HL-60 (cell line): ENCODE results near the gene IQSEC1.

ENCODE experiments used
- DNase-seq, 2 experiments: peaks; one replicate each; pipeline ENCODE4 v3.0.0-alpha.2; 2010 to 2020; ENCODE audit warnings: low read depth in 1 of 2, low spot score in 1 of 2
- H3K27ac ChIP-seq: fragments of 250-450 bp; sonication (Bioruptor Pico); replicated peaks from 2 replicates; pipeline ENCODE4 v1.5.1; 2020; ENCODE audit warnings: mild to moderate bottlenecking, moderate library complexity
- H3K27me3 ChIP-seq: fragments of 250-450 bp; sonication (Bioruptor Pico); 2 replicates; pipeline ENCODE4 v1.5.1; 2021; ENCODE audit warnings: mild to moderate bottlenecking, moderate library complexity; ENCODE audit not compliant: insufficient read depth, poor library complexity, severe bottlenecking
- H3K4me3 ChIP-seq: replicated peaks from 2 replicates; pipeline ENCODE4 v1.5.1; 2011; ENCODE audit warnings: mild to moderate bottlenecking, control low read depth, low read length; ENCODE audit not compliant: insufficient read depth
- GABPA ChIP-seq: IDR thresholded peaks from 2 replicates; pipeline ENCODE4 v1.6.1; 2012; ENCODE audit warnings: low read depth
- POLR2AphosphoS5 ChIP-seq: IDR thresholded peaks from 2 replicates; pipeline ENCODE4 v1.6.1; 2012; ENCODE audit warnings: low read depth
- SPI1 ChIP-seq: IDR thresholded peaks from 2 replicates; pipeline ENCODE4 v1.6.1; 2012; ENCODE audit warnings: low read depth, mild to moderate bottlenecking, borderline replicate concordance
- TF ChIP-seq, protein P1 (sequence below): IDR thresholded peaks from 2 replicates; pipeline ENCODE4 v1.6.1; 2012; ENCODE audit warnings: low read depth; ENCODE audit not compliant: insufficient replicate concordance
- TF ChIP-seq, protein P2 (sequence below): IDR thresholded peaks from one replicate; pipeline ENCODE4 v1.5.1; 2011; ENCODE audit warnings: low read length, control low read depth, inconsistent platforms; ENCODE audit not compliant: insufficient read depth

IQSEC1 gene

DNA sequence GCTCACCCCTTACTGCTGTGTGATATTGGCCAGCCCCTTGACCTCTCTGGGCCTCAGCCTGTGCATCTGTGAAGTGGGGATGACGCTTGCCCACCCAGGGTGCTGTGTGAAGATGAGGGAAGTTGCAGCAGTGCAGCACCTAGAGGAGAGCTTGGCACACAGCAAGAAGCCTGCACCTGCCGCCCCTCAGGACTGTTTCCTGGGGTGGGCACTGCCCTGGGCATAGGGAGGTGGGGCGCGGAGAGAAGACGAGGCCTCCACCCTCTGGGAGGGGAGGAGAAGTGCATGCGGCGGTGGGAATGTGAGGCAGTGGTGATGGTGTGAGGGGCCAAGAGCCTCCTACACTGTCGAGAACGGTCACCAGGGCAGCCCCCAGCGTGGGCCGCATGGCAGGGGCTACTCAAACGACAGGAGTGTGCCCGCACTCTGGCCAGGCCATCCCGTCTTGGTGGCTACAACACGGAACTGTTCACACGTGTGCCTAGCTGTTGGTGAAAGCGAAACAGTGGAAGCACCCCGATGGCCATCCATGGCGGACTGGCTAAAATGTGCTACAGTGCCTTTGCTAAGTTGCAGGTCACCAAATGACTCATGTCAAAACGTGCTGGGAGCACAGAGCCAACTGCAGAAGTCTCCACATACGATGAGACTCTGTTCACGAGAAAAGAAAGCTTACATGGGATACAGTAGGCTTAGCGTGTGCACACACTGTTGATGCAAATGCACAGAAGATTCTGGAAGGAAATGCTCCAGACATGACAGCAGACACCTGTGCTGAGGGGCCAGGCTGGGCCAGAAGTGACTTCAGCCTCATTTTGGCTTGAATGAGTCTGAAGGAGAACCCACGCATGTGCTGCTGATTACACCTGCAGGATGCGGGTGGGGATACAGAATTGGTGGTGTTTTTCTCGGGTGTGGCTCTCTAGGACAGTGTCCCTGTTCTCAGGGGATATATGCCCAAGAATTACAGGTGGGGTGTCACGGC lies 40.4 kb upstream of the IQSEC1 start:
- TF ChIP-seq, protein P1, sequence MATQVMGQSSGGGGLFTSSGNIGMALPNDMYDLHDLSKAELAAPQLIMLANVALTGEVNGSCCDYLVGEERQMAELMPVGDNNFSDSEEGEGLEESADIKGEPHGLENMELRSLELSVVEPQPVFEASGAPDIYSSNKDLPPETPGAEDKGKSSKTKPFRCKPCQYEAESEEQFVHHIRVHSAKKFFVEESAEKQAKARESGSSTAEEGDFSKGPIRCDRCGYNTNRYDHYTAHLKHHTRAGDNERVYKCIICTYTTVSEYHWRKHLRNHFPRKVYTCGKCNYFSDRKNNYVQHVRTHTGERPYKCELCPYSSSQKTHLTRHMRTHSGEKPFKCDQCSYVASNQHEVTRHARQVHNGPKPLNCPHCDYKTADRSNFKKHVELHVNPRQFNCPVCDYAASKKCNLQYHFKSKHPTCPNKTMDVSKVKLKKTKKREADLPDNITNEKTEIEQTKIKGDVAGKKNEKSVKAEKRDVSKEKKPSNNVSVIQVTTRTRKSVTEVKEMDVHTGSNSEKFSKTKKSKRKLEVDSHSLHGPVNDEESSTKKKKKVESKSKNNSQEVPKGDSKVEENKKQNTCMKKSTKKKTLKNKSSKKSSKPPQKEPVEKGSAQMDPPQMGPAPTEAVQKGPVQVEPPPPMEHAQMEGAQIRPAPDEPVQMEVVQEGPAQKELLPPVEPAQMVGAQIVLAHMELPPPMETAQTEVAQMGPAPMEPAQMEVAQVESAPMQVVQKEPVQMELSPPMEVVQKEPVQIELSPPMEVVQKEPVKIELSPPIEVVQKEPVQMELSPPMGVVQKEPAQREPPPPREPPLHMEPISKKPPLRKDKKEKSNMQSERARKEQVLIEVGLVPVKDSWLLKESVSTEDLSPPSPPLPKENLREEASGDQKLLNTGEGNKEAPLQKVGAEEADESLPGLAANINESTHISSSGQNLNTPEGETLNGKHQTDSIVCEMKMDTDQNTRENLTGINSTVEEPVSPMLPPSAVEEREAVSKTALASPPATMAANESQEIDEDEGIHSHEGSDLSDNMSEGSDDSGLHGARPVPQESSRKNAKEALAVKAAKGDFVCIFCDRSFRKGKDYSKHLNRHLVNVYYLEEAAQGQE: no peak
- TF ChIP-seq, protein P2, sequence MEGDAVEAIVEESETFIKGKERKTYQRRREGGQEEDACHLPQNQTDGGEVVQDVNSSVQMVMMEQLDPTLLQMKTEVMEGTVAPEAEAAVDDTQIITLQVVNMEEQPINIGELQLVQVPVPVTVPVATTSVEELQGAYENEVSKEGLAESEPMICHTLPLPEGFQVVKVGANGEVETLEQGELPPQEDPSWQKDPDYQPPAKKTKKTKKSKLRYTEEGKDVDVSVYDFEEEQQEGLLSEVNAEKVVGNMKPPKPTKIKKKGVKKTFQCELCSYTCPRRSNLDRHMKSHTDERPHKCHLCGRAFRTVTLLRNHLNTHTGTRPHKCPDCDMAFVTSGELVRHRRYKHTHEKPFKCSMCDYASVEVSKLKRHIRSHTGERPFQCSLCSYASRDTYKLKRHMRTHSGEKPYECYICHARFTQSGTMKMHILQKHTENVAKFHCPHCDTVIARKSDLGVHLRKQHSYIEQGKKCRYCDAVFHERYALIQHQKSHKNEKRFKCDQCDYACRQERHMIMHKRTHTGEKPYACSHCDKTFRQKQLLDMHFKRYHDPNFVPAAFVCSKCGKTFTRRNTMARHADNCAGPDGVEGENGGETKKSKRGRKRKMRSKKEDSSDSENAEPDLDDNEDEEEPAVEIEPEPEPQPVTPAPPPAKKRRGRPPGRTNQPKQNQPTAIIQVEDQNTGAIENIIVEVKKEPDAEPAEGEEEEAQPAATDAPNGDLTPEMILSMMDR: no peak
- TF ChIP-seq SPI1 (no peak), POLR2AphosphoS5 (no peak), GABPA (no peak)

DNA sequence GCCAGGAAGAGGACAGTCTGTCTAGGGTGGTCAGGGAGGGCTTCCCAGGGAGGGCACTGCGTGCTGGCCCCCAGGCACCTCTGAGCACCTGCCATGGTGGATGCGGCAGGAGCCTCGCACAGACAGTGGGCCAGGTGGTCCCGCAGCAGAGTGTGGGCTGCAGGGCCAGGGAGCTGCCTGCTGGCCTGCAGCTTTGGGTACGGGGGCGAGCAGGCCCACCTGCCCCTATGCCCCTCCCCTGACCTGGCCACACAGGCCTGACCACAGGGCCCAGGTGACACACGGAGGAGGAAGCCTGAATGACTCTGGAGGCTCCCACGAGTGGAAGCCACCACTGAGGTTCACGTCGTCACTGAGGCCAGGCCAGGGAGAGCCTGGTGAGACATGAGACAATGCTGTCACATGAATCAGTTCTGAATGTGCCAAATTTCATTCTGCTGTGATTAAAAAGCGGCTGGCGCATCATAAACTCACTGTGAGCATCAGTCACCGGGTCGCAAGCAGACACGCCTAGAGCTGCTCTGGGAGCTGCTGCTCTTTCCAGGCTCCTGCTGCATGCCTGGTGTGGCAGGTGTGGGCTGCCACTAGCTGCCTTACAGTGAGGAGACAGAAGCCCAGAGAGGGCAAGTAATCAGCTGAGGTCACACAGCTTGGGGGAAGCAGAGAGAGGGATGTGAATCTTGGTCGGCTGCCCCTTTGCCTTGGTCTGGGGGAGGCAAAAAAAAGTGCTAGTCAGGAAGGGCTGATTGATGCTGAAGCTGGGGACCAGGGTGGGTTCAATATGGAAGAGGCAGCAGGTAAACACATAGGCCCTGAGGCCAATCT lies 39.5 kb upstream of the IQSEC1 start:
- Histone ChIP-seq H3K27ac (no peak overlapping the region), H3K4me3 (no peak overlapping the region), H3K27me3 (peaks cover 2% of the 10 kb centered on the region)
- TF ChIP-seq POLR2AphosphoS5 (no peak), SPI1 (no peak), GABPA (no peak)
- TF ChIP-seq, protein P2: no peak
- TF ChIP-seq, protein P1: no peak
- no peak for DNase-seq

More for the DNA sequence above, 40.4 kb upstream of the IQSEC1 start:
- DNase-seq: no peak
- no peak overlapping the region for H3K27ac ChIP-seq
- no peak overlapping the region for H3K4me3 ChIP-seq
- H3K27me3 ChIP-seq: peaks cover 2% of the 10 kb centered on the region

DNA sequence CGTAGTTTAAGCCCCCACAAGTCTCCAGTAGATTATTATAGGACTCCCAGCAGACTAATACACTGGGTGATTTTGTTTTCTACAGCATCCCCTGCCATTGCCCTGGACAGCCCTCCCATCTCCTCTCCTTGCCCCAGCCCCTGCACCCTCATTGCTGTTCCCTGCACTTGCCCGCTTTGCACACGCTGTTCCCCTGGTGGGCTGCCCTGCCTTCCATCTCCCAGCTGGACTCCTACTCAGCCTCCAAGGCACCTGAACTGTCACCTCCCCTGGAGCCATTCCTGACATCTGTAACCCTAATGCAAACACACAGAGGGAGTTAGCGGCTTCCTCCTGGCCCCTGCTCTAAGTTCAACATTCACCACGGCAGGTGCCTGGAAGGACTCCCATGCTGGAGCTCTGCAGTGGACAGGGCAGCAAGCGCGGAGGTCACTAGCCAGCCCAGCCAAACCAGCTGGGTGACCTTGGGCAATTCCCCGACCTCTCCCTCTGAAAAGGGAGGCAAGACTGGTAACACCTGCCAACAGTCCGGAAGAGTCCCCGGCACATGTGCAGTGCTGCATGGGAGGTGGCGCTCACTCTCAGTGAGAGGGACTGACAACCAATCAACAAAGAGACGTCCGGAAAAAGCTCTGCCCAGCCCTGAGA lies 38.8 kb upstream of the IQSEC1 start:
- no peak for DNase-seq
- no peak overlapping the region for H3K4me3 ChIP-seq
- TF ChIP-seq, protein P1: no peak
- TF ChIP-seq GABPA (no peak), POLR2AphosphoS5 (no peak), SPI1 (no peak)
- TF ChIP-seq, protein P2: no peak
- H3K27ac ChIP-seq: no peak overlapping the region
- peaks cover 2% of the 10 kb centered on the region for H3K27me3 ChIP-seq
